HPDE6-E6E7 (cell line): ENCODE data around the gene PLOD3.

Experiments used
- DNase-seq: peaks from one replicate; pipeline ENCODE4 v3.0.0; 2011; ENCODE audit warnings: missing footprints; ENCODE audit errors: extremely low spot score

PLOD3 gene

GRCh38 chr7:101239191-101239950 lies 22.0 kb upstream of the PLOD3 start:
- DNase-seq = no peak

DNA sequence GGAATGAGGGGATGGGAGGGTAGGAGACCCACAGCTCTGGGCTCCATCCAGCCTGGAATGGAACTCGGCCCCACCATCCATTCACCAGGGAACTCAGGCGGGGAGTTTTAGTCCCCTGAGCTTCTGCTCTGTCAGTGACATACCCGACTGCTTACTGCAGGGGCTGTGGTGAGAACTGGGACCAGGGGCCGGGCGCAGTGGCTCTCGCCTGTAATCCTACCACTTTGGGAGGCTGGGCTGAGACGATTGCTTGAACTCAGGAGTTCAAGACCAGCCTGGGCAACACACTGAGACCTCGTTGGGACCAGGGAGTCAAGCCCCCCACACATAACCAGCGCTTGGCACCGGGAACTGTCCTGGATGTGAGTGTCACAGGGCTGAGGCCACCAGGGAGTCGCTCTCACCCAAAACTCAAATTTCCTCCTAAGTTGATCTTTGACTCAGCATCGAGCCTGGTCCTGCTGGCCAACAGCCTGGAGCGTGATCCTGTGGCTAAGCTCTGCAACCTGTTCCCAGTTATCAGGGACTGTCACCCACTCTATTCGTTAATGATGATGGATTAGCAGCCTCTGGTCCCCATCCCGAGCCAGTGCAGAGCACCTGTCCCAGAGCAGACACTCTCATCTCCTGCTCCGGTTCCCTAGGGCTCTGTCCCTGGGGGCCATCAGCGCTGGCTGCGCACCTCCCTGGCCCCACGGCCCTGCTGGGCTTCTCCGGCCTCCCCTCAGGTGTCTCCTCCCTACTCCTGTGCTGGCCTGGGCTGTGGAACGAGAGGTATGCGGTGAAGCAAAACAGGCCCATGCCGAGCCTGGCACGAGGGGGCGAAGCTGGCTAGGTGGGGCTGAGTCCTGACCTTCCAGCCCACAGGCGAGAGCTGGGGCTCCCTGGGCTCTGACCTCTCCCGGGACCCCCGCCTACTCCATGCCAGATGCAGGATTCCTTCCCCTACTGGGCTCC lies 21.1 kb upstream of the PLOD3 start:
- DNase-seq = no peak

- DNase-seq = no peak
Measured at GRCh38 chr7:101237206-101238067, 20.1 kb upstream of the PLOD3 start, which contains the start of gene CLDN15. Gene CLDN15 (minus strand): TSS chr7:101237802. CDS start chr7:101237581, 221 bp downstream.

DNA sequence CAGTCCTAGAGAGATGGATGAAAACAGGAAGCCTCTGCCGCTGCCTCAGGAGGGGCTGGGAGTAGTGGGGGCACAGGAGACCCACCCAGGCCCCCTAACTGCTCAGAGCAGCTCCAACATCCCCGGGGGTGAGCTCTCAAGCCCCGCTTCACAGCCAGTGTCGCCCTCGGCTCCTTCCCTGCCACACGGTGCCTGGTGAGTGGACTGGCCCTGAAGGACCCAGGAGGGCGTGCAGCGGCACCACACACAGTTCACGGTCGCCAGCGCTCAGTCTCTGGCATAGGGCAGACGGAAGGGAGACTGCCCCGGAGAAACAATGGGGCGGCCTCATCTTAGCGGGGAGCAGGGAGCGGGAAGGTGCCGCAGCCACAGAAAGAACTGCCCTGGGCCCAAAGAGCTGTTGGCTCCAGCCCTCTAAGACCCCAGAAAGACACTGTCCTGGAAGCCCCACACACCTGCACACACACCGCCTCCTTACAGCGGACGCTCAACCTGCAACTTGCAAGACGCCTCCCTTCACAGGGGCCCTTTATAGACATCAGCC lies 19.0 kb upstream of the PLOD3 start:
- DNase-seq = no peak

DNA sequence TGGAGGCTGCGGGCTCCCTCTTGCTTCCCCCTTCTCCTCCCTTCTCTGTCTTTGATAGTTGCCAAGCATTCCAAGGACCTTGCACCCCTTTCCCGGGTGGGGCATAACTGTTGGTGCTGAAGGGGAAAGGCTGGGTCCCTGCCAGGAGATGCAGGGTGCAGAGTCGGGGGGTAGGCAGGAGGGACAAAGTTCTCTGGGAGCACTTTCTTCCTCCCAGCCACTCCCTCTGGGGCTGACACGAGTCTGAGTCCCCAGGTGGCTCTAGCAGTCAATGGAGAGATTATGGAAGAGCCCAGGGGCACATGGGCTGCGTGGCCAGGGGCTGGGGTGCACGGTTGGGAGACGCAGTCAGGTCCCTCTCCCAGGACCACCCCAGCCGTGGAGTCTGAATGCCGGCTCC lies 18.1 kb upstream of the PLOD3 start:
- no peak for DNase-seq

GRCh38 chr7:101235050-101235449 lies 17.7 kb upstream of the PLOD3 start:
- no peak for DNase-seq

GRCh38 chr7:101234636-101235035 lies 17.3 kb upstream of the PLOD3 start:
- no peak for DNase-seq

GRCh38 chr7:101233907-101234547 lies 16.6 kb upstream of the PLOD3 start:
- DNase-seq = no peak

DNA sequence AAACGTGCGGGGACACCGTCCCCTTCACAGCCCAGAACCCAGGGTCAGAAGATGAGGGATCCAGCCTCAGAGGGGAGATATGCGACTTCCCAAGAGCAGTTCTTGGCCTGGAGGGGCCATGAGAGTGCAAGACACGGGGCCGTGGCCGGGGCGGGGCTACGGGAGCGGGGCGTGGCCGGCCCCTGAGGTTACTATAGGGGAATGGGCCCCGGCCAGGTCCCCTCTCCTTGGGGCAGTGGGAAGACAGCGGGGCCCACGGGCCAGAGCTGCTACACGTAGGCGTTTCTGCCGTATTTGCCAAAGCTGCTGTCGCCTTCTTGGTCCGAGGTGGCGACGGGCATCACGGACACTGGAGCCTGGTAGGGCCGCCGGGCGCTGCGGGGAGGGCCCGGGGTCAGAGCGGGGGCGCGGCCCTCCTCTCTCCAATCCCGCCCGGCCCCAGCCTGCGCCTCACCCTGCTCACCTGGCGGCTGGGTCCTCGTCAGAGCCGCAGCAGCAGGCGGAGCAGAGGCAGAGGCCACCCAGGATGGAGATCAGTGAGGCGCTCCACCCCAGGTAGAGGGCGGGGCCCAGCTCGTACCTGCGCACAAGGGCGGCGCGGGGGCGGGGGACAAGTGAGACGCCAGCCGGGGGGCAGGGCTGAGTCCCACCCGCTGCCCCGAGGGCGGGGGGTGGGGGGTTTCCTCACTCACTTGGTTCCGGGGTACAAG lies 14.9 kb upstream of the PLOD3 start:
- DNase-seq = peak; percentile 93

DNA sequence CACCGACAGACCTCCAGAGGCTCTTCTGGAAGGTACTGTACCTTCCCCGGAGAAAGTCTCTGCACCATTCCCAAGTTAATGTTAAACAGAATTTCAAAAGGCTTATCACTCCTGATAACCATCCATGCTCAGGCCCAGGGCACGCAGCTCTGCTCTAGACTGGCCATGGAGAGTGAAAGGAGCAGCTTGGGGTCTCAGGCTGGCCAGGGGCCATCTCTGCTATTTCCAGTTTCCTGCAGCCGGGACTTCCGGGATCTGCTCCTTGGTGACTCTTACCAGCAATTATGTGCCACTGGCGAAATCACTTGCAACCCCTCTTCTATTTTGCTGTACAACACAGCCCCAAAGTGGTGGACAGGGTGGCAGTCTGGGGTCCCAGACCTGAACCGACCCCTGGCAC lies 14.3 kb upstream of the PLOD3 start:
- no peak for DNase-seq

DNA sequence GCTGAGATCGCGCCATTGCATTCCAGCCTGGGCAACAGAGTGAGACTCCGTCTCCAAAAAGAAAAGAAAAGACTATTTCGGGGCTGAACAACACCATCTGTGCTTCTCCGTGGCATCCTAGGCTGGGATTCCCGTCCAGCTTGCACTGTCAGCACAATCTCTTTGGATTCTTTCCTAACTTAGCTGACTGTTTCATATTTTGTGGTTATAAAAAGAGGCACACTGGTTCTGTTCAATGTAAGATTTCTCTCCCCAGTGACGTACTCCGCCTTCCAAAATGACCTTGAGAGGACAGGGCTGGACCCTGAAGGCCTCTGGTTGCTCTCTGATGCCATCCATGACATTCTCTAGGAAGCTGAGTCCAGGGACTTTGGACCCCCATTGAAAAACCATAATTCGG lies 9.3 kb upstream of the PLOD3 start:
- no peak for DNase-seq

- no peak for DNase-seq
Measured at GRCh38 chr7:101225650-101226049, 8.3 kb upstream of the PLOD3 start.

GRCh38 chr7:101223528-101223927 lies 6.1 kb upstream of the PLOD3 start:
- no peak for DNase-seq

GRCh38 chr7:101222275-101222830 lies 5.0 kb upstream of the PLOD3 start:
- DNase-seq = no peak

- DNase-seq = no peak
Measured at GRCh38 chr7:101220295-101220694, 2.9 kb upstream of the PLOD3 start.

- no peak for DNase-seq
Measured at GRCh38 chr7:101218236-101219125, 1.1 kb upstream of the PLOD3 start.

DNA sequence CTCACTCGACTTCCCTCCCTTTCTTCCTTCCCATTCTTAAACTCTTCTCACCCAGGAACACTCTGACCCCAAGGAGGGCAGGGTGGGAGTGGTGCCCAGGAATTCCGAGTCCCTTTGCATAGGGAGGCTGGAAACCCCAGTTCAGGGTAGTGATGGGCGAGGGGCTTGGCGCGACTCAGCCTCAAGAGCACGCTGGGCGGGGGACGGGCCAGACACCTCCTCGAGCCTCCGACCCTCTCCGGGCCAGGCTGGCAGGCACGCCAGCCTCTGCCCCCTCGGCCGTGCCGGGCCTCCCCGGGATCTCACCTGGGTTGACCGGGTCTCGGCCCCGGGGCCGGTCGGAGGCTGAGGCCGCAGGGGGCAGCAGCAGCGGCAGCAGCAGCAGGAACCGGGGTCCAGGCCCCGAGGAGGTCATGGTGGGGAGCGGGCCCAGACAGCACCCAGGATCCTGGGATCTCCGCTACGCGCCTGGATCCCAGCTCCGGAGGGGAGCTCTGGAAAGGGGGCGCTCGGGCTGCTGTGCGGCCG lies 457 bp downstream of the PLOD3 start:
- no peak for DNase-seq

- DNase-seq = no peak
Measured at GRCh38 chr7:101216001-101216859, 1.2 kb downstream of the PLOD3 start.
